Hematopoietic multipotent progenitor cell treated with erythropoietin and hydrocortisone succinate and interleukin-3 and kit ligand, for 15 days (in vitro differentiated cells): ENCODE data around the gene EDRF1.

ENCODE experiments used
- DNase-seq: peaks from one replicate; pipeline ENCODE4 v3.0.0-alpha.2; 2015; ENCODE audit warnings: low spot score

Gene EDRF1

DNA sequence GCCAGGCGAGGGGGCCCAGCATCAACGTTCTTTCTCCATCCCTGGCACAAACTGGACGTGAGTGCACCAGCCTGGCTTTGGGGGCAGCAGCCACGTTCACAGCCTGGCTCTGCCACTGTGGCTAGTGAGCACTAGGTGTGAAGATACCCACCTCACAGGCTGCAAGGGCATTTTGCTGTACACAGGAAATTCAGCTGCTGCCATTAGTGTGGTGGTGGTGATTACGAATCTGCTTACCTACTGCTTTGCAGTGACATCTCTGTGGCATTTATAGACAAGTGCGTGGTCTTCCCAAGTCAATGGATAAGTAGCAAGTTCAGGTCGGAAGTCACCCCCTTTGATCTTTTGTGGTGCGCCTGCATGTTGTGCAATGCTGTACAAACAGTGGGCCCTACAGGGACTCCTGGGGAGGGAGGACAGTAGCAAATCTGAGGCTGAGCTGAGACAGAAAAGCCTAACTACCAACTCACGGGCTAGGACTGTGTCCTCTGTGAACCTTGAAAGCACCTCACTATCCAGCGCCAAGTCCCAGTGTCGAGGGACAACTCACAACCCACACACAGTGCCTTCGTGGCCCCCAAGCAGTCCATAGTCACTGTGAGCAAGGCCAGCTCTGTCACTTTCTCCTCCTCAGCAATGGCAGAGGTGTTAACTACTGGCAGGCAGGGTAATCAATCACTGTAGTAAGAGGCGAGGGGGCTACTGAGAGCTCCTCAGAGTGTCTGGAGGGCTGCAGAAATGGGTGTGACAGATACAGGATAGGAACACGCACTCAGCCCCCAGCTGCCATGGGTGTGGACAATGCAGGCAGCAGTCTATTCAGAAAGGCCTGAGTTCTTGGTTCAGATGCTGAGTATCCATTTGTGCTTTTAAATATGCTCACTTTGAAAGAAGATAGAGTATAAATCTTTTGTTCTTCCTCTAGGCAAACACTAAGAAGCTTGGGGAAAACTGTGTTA lies 73.1 kb downstream of the EDRF1 start:
- no peak for DNase-seq

DNA sequence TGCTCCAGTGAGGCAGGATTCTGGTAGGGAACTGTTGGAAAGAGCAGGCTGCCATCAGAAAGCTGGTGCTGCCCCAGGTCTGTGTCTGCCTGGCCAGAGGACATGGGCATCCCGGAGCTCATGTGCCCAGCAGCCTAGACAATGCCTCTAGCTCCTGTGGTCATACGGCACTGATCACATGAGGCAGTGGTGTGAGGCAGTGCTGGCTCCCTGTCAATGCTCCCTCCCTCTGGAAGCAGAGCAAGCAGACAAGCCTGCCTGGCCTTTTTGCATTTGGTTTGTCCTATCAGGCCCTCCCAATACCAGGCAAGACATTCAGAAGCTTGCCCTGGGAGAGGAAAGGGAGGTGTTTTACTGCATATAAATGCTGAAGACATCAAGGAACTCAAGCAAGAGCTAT lies 75.6 kb downstream of the EDRF1 start:
- no peak for DNase-seq

DNA sequence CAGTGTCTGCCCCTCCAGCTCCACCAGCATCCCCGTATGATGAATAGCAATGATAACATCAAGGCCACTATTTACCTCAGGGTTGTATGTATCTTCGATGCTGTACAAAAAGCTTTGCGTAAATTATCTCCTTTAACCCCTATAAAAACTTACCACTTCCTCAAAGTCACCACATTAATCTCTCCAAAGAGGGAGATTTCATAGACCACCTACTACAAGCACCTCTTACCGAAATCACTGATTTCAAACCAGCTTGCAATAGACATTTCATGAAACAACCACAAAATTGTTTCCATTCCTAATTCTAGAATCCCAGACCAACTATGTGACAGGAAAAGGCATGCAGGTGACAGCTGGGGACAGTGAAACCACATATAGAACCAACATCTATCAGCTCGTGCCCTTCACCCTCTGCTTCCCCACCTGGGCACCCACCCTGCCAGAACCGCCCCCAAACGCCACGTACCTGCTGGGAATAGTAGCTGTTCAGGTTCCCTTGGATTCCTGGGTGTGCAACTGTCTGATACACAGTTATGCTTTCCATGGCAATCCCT lies 76.2 kb downstream of the EDRF1 start:
- DNase-seq: no peak

DNA sequence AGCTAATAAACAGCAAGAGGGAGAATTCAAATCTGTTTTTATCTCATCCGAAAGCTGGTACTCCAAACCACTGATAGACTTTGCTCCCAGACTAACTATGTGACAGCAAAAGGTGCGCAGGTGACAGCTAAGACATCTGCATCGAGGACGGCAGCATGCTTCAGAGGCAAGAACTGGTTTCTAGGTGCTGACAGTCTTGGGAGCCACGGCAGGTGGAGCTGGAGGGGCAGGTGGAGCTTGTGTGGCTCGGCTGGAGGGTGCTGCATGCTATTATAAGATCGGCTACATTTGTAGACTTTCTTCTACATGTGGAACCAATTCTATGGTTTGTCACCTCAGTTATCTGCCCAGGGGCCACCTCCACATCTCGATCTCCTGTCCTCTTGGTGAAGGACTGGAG lies 77.9 kb downstream of the EDRF1 start:
- no peak for DNase-seq

DNA sequence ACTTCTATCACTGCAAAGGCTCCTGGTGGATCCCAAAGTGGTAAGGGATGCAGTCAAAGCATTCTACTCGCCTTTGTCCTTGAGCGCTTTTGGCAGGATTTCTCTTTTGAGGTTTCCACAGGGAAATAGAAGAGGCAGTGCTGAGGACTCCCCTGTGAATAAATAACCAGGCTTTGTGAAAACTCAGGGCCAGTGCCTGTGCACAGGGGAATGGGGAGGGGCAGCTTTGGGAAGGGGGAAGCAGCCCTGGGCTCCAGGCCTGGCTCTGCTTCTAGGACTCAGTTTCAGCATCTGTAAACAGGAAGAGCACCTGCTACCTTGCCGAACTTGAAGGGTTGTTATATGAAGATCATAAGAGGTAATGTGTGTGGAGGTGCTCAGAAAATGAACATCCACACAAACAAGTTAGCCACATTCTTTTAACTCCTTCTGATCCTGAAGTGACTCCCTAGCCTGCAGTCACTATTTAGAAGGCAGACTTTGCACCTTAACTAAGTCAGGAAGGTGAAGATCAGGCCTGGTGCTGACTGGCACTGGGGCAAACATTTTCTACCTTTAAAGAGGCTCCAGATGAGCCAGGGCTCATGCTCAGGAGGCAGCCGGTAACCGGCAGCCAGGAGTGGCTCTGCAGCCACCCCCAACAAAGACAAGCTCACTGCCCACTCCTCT lies 78.6 kb downstream of the EDRF1 start:
- no peak for DNase-seq

DNA sequence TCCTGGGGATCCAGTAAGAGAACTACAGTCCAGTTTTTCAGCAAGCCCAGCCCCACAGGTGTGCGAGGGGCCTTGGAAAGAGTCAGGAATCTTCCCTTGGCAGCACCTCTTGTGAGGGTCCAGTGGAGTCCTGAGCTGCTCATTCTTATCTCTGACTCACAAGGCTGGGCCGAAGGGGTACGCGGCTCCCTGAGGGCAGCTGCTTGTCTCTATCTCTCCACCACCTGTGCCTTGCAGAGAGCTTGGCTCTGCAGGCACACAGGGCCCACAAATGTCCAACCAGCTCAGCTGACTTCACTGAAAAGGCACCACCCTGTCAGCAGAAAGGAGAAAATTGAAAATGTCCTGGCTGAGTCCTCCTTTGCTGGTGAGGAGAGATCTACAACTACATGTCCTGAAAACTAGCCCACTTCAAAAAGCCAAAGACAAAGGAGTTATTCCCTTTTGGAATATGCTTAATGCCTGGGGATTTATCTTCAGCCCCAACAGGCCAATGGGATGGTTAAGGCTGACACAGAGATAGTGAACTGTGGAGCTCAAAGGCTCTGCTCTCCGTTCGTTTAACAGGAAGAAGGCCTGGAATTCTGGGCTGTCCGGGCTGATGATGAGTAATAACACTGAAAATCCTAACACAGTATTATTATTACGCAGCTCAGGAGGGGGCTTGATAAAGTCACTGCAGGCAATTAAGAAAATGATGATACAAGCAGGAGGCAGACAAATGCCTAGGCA lies 80.1 kb downstream of the EDRF1 start:
- peak; percentile 55 for DNase-seq

DNA sequence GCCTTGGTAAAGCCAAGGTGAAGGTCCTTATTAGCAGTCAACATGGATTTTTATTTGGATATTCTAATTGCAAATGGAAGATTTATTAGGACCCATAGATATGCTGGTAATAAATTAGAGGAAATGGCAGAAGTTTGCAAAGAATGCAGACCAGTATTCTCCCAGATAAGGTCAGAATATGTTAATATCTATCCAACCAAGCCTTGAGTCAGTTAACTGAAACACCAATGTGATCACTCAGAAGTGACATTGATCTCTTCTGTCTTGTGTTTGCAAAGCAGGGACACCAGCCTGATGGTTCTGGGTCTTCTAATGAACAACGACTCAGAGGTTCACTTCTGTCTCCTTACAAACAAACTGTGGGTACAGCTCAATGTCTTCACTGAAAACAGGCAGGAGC lies 82.1 kb downstream of the EDRF1 start:
- DNase-seq: no peak

DNA sequence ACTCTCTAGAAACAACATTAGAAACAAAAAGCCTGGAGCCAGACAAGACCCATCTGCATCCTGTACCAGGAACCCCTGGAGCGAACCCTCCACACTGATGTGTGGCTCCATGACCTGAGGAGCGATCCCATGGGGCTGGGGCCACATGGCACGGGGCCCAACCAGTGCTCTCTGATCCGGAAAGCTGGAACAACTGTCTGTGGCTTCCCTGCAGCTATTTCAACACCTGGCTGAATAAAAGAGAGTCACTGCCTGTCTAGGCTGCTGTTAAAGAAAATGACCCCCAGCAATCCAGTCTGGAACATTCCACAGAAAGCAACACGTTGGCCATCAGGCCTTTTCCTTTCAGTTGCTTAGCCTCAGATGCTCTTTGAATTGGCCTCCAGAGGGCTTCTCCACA lies 82.6 kb downstream of the EDRF1 start:
- no peak for DNase-seq

DNA sequence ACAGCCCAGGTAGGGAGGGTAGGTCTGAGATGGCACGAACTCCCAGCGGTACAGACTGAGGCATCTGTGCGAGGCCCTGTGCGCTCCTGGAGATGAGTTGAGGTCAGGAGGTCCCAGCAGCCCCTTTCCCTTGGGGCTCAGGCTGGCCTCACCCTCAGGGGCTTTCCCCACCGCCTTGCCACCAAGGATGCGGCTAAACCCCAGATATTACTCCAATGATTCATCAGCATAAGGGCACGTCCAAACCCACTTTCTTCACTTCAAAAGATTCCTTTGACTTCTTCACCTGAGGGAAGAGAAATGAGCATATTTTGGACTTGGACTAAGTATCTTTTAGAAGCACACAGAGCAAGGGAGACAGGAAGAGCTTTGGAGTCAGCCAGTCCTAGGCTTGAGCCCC lies 83.2 kb downstream of the EDRF1 start:
- DNase-seq: no peak

DNA sequence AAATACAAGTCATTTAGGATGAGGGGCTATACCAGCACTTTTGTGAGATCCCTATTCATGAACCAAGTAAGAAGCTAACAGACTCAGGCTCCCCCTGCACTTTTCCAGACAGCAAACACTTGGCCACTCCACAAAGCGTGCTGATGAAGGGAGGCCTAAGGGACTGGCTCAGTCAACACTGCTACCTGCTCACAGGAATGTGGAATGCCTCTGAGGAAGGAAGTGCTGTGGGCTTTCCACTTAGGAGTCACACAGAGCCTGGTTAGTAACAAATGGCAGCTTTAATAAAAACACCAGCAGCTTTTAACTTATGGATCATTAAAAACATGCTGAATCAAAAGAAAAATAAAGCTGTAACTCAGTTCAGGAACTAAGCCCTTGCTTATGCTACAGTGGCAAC lies 88.5 kb downstream of the EDRF1 start:
- no peak for DNase-seq

DNA sequence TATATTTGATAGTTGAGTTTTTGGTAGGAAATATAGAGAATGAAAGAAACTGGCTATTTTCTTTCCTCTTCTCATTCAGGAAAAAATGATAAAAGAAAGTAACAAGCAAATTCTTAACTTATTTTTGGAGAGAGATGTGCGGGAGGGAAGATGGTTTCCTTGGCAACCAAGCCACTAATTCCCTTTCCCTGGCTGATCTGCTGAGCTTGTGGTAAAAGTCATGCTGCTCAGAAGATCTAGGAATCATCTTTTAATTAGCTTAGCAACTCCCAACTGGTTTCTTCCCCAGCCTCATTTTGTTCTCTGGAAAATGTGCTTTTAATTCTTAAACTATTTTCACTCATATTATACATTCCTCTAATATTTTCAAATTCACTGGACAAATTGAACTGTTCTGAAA lies 91.7 kb downstream of the EDRF1 start:
- DNase-seq: no peak

DNA sequence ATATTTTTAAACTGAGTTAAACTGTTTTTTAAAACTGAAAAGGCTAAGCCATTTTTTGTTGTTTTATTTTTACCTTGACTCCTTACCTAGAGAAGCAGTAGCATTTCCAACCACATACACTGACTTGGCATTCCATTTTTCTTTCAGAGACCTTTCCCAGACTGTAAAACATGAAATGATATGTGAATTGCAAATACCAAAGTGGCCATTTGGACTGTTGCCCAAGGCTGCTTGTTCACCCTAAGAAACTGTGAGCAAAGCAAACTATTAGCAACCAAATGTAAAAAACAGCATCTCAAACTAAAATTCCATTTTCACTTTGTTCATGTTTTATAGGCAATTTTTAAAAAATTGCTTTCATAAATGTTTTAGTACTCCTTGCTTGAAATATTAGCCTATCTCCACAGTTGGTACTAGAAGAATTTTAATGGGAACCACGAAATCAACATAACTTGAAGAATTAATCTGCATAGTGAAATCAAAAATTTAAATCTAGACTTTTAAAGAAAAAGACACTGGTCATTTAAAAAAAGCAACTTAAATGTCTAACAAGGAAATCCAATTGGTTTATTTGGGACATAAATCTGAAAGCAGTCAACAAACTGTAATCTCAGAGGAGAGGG lies 92.7 kb downstream of the EDRF1 start:
- peak; percentile 18 for DNase-seq
